LNCAP (cell line): ENCODE measurements around the gene ZFP36L2.

ENCODE experiments used
- TF ChIP-seq, protein P1 (sequence below): fragments of 450-650 bp; IDR thresholded peaks from 2 replicates; pipeline ENCODE4 v1.5.1; 2017; ENCODE audit warnings: mild to moderate bottlenecking

Gene ZFP36L2

DNA sequence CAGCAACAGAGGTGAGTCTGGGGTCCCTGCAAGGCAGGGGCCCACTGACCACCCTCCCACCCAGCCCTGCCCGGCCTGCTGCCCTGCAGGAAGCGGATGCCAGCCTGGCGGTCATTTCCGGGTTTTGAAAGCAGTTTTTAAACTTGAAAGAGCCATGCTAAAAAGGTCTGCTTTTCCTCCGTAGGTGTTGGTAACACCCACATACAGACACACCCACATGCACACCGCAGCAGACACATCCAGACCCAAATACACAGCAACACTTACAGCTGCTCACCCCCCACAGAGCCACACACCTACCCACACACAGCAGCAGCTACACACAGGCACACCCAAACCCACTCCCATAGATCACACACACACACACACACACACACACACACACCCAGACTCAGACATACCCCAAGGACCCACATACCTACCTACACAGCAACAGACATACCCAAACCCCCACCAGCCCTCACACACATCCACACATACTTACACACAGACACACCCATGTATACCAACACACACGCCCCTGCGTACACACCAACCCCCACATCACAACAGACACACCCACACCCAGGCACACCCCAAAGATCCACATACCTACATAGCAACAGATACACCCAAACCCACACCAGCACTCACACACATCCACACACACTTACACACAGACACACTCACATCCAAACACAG, 7.6 kb downstream of the ZFP36L2 start:
- TF ChIP-seq, protein P1, sequence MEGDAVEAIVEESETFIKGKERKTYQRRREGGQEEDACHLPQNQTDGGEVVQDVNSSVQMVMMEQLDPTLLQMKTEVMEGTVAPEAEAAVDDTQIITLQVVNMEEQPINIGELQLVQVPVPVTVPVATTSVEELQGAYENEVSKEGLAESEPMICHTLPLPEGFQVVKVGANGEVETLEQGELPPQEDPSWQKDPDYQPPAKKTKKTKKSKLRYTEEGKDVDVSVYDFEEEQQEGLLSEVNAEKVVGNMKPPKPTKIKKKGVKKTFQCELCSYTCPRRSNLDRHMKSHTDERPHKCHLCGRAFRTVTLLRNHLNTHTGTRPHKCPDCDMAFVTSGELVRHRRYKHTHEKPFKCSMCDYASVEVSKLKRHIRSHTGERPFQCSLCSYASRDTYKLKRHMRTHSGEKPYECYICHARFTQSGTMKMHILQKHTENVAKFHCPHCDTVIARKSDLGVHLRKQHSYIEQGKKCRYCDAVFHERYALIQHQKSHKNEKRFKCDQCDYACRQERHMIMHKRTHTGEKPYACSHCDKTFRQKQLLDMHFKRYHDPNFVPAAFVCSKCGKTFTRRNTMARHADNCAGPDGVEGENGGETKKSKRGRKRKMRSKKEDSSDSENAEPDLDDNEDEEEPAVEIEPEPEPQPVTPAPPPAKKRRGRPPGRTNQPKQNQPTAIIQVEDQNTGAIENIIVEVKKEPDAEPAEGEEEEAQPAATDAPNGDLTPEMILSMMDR: no peak

DNA sequence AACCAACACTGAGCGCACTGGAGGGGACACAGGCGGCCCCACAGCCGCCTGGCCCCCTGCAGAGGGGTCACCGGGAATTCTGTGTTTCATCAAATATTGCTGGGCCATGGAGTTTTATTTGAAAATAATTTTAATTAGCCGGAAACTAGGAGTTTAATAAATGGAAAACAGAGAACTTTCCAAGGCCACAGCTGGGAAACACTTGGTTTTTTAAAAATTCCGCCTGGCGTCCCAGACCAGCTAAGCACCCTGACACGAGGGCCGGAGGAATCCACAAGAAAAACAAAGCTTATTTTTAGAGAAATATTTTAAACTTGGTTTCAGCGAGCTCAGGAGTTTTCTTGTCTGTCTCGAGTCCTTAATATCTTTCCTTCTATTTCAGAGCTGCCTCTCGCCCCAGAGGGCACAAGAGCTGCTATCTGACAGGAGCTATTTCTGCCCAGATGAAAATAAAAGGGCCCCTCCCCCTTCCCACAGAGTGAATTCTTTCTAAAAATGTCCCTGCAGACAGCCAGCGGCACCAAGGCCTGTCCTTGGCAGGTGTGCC, 8.2 kb downstream of the ZFP36L2 start:
- TF ChIP-seq, protein P1: no peak

DNA sequence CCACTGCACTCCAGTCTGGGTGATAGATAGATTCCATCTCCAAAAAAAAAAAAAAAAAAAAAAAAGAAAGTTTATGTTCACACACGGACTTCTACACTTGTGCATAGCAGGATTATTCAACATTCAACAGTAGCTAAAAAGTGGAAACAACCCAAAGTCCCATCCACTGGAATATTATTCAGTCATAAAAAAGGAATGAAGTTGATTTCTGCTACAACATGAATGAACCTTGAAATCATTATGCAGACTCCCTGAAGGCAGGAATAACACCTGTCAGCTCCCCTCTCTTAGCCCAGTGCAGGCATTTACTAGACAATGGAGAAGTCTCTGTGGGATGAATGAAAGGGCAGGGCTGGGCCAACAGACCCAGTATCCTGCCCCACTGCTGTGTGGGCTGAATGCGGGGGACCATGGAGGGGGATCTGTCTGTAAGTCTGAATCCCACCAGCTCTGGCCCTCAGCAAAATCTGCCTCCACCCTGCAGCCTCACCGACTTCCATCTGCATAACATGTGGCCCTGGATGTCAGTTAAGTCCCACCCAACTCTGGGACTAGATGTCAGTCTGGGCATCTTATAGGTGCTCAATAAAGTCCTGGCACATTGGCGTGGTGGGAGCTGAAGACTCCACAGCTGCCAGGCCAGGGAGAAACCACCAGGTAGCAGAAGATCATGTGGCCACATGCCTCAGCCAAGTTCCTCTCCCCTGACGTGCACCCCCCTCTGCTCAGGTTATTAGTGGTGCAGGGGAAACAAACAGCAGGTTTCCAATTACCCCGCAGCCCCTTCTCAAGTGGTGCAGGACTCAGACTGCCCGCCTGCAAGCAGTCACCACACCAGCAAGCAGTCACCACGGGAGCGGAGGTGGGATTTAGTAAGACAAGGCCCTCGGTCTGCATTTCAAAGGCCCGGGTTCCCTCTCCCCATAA, 8.9 kb downstream of the ZFP36L2 start:
- TF ChIP-seq, protein P1: no peak

DNA sequence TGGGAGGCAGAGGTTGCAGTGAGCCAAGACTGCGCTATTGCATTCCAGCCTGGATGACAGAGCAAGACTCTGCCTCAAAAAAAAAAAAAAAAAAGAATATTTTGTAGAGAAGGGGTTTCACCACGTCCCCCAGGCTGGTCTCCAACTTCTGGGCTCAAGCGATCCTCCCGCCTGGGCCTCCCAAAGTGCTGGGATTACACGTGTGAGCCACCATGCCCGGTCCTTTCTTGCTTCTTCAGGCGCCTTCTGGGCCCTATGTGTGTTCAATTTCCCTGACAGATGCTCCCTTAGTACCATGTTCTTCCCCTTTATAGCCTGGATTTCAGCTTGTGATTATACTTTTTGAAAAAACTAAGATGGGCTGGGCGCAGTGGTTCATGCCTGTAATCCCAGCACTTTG, 9.8 kb downstream of the ZFP36L2 start:
- TF ChIP-seq, protein P1: no peak

DNA sequence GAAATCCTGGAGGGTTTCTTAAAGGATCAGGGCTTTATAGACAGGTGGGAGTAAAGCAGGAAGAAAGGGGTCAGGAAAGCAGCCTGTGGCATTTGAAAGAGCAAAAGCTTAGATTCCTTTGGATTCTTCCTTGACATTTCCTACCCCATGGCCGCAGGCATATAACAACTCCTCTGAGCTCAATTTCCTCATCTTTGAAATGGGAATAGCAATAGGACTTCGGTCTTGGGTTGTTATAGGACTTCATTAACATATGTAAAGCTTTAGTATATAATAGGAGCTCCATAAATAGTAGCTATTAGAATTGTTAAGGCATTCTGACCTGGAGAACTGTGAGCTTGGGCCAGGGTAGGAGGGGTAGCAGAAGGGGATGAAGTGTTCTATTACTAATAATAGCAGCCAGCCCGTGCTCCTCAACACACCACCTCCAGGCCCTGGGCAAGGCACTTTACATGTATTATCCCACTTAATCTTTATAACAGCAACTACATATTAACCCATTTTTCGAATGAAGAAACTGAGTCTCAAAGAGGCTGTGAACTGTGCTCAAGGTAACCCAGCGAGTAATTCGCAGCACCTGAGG, 10.6 kb downstream of the ZFP36L2 start:
- TF ChIP-seq, protein P1: no peak

DNA sequence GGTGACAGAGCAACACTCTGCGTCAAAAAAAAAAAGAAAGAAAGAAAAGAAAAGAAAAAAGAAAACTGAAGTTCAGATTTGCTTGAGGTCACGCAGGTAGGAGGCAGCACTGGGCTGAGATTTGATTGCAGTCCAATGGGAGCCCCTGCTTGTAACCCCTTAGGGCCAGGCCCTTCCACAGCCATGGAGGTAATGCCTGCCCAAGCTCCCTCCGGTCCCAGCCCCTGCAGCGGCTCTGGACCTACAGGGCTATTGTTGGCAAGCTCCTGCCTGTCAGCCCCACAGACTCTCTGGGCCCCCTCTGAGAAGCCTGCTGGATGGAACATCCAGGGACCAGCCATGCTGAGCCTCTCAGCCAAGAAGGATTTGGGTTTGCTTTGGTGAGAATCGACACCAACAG, 12.2 kb downstream of the ZFP36L2 start:
- TF ChIP-seq, protein P1: no peak

DNA sequence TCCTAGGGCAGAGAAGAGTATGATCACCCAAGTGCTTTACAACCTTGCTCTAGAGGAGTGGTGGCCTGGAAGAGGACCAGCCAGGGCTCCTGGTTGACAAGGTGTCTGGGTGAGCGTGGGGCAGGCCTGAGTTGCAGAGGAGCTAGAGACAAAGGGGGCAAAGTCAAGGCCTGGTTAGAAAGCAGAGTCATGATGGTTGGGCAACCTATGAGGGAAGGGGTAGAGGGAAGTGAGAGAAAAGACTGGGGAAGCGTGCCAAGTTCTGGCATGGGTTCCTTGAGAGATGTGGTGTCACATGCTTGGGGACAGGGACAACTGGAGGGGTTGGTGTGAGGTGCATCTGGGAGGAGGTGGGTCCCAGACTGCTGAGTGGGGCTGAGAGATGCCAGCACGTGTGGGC, 13.5 kb downstream of the ZFP36L2 start:
- TF ChIP-seq, protein P1: no peak
